CD4-positive, alpha-beta T cell treated with Interleukin-21 for 1 hour (primary cell): Measurements from ENCODE around the gene GPR171.
A peak's percentile ranks its signal among the peaks of the same experiment; 100 is the strongest.

ENCODE experiments used
- DNase-seq: peaks from one replicate; pipeline ENCODE4 v3.0.0-alpha.2; 2020

Gene GPR171

GRCh38 chr3:151171145-151171757 is 31.8 kb downstream of the GPR171 start:
- DNase-seq: peak; percentile 50

- DNase-seq: peak; percentile 32
Measured at GRCh38 chr3:151169948-151170679, 32.9 kb downstream of the GPR171 start.

- no peak for DNase-seq
Measured at GRCh38 chr3:151169262-151169947, 33.6 kb downstream of the GPR171 start.

GRCh38 chr3:151168269-151169094 is 34.5 kb downstream of the GPR171 start:
- peak; percentile 79 for DNase-seq

- DNase-seq: no peak
Measured at GRCh38 chr3:151166161-151166560, 36.9 kb downstream of the GPR171 start.

DNA sequence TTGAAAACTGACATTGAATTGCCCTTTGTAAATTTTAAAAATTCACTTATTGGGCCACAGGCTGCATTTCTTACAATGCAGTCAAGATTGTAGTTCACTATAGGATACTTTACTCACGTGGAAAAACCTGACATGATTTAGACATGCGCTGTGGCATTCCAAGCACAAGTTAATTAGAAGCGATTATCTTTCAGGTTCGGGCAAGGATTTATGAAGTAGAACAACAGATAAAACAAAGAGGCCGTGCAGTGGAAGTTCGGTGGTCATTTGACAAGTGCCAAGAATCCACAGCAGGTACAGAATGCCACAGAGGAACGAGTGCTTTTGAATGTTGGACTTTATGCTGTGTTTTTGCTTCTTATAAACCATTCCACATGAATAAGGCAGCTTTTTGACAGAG is 37.8 kb downstream of the GPR171 start:
- no peak for DNase-seq

DNA sequence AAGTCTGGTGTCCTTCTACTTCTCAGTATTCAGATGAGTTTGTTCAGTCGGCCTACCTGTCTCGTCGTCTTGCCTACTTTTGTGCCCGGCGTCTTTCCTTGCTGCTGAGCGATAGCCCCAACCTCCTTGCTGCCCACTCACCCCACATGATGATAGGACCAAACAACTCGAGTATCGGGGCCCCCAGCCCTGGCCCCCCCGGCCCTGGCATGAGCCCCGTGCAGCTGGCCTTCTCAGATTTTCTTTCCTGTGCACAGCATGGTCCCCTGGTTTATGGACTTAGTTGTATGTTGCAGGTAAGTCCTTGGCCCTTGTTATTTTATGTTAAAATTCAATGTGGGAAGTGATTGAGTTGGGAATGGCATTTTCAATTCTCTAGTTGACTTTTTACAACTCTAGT is 43.2 kb downstream of the GPR171 start:
- DNase-seq: no peak

DNA sequence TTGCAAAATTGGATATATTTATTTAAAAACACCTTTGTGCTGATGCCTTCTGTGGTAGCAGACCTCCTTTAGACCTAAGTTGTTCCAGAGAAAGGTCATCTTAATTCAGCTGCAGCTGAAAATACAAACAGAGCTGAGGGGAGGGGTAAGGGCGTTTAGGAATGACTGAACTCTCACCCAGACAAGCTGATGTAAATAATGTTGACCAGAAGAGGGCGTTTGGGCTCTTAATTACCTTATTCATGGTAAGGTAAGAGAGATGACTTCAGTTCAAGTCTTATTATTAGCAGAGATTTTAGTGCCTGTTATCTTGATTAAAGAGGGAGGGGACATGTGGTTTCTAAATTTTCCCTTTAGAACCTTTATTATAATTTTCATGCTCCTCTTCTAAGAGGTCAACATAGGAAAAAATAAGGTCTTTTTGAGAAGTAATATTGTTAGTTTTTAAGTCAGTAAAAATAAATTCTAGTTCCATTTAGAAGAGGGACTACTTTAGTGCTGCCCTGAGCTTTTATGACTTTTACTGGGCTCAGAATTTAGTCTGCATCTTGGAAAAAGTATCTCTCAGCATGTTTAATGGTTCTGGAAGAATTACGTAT is 46.3 kb downstream of the GPR171 start:
- DNase-seq: peak; percentile 67

DNA sequence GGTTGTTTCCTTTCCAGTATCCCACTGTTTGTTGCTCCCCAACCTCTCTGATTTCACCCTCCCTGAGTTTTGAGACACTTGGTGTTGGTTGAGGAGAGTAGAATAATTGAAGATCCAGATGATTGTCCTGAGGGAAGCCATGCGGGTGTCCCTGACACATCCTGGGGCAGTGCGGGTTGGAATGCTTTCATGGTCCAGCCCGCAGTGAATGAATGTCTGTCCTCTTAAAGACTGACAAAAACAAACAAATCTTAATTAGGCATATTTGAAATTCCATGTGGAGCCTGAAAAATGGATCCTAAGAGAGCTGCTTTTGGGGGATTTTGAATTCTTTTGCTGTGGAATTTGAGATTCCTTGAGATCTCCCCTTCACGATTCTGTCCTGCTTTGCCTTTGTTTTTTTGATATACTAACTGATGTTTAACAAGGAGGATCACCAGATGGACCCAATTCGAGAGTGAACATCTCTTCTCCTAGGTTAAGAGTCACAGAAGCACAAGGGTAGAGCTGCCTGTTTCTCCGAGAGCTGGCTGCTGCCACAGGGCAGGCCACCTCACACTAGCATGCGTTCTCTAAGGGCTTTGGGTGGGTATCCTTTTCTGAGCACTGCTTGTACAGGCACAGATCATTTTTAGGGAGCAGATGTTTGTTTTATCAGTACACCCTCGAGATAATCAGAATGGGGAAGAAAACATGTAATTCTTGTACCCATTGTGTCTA is 47.4 kb downstream of the GPR171 start:
- DNase-seq: no peak

GRCh38 chr3:151154566-151154965 is 48.5 kb downstream of the GPR171 start:
- DNase-seq: no peak

- no peak for DNase-seq
Measured at GRCh38 chr3:151152455-151153079, 50.4 kb downstream of the GPR171 start.
